K562 (cell line): ENCODE results near the gene HDAC7. TPM values are rescaled to one million over a fixed set of nuclear protein-coding genes. Genes with fewer than 3 reads are reported as not detected.
A peak's percentile ranks its signal among the peaks of the same experiment; 100 is the strongest.

Experiments used
- ARID1B ChIP-seq: fragments of 450-650 bp; IDR thresholded peaks from 2 replicates; pipeline ENCODE4 v1.6.1; 2016; ENCODE audit warnings: antibody characterized with exemption, mild to moderate bottlenecking, inconsistent platforms
- CBFB ChIP-seq: sonication (generic); formaldehyde crosslinking; IDR thresholded peaks from 2 replicates; pipeline ENCODE4 v1.4.0; 2020; ENCODE audit warnings: mild to moderate bottlenecking, missing genetic modification reagents
- FOSL1 ChIP-seq: fragments of 200-800 bp; sonication (Bioruptor generic); conservative IDR thresholded peaks from 2 replicates; pipeline ENCODE4 v1.6.1; 2016; ENCODE audit warnings: missing genetic modification characterization, missing compliant biosample characterization
- RFX1 ChIP-seq: fragments of 450-650 bp; IDR thresholded peaks from 2 replicates; pipeline ENCODE4 v1.6.1; 2016; ENCODE audit warnings: mild to moderate bottlenecking, moderate library complexity
- TCF7L2 ChIP-seq: fragments of 150-350 bp; IDR thresholded peaks from 2 replicates; pipeline ENCODE4 v1.6.1; 2016; ENCODE audit warnings: low read depth, mild to moderate bottlenecking, low read length, moderate library complexity
- ZNF134 ChIP-seq: fragments of 250-450 bp; sonication (Bioruptor Pico); conservative IDR thresholded peaks from 2 replicates; pipeline ENCODE4 v1.4.0; 2020
- polyA plus RNA-seq, 8 experiments: library from polyadenylated mRNA; depleted of rRNA in 4 of 8; stranded (reverse) in 5 of 8; unstranded in 3 of 8; fragments of >200 nt; fragmentation: Nextera tagmentation in 2 of 8; fragmentation: Illumina TruSeq in 1 of 8; extraction: Ambion mirVana in 2 of 8; extraction: Trizol in 1 of 8; gene quantifications; 2 replicates each; pipeline versions ENCODE4 v1.2.1 to v1.2.3, GENCODE V29; 2011 to 2014; ENCODE audit warnings: inconsistent platforms in 1 of 8, missing spikeins in 1 of 8
- total RNA-seq, 7 experiments: library from RNA; depleted of rRNA in 6 of 7; stranded (reverse); fragments of >200 nt in 6 of 7; fragmentation: Illumina TruSeq in 2 of 7; extraction: Trizol in 2 of 7; gene quantifications; 2 replicates each; pipeline versions ENCODE4 v1.2.1 to v1.2.3, GENCODE V29; 2011 to 2021; ENCODE audit warnings: low replicate concordance in 1 of 7
- TF ChIP-seq, protein P1 (sequence below), 2 experiments: fragments of 450-650 bp in 1 of 2; IDR thresholded peaks; 2 replicates each; pipeline ENCODE4 v1.6.1; 2011 to 2017; ENCODE audit warnings: low read depth in 2 of 2, antibody characterized with exemption in 1 of 2, borderline replicate concordance in 1 of 2, low read length in 1 of 2, mild to moderate bottlenecking in 1 of 2, mixed read lengths in 1 of 2; ENCODE audit not compliant: control insufficient read depth in 1 of 2
- TF ChIP-seq, protein P2 (sequence below): fragments of 250-450 bp; sonication (Bioruptor Pico); IDR thresholded peaks from 2 replicates; pipeline ENCODE4 v1.8.0; 2021; ENCODE audit warnings: moderate library complexity, mild to moderate bottlenecking, inconsistent platforms
- TF ChIP-seq, protein P3 (sequence below): fragments of 200-800 bp; sonication (Bioruptor generic); IDR thresholded peaks from 2 replicates; pipeline ENCODE4 v1.6.1; 2016; ENCODE audit warnings: missing genetic modification characterization, missing compliant biosample characterization
- TF ChIP-seq, protein P4 (sequence below): fragments of 450-650 bp; IDR thresholded peaks from 2 replicates; pipeline ENCODE4 v1.6.1; 2017; ENCODE audit warnings: antibody characterized with exemption
- TF ChIP-seq, protein P5 (sequence below), 2 experiments: IDR thresholded peaks; 2 replicates each; pipeline ENCODE4 v1.6.1; 2012; ENCODE audit warnings: improper control_type of control experiment in 2 of 2, low read depth in 2 of 2, low read length in 2 of 2, borderline replicate concordance in 1 of 2

Gene HDAC7
- total and polyA plus RNA-seq, 9 of the 15 experiments (the other 6 are each of a cell fraction or from before 2014, with no cell fraction given): 2.5 to 129 (median 31.1) TPM

DNA sequence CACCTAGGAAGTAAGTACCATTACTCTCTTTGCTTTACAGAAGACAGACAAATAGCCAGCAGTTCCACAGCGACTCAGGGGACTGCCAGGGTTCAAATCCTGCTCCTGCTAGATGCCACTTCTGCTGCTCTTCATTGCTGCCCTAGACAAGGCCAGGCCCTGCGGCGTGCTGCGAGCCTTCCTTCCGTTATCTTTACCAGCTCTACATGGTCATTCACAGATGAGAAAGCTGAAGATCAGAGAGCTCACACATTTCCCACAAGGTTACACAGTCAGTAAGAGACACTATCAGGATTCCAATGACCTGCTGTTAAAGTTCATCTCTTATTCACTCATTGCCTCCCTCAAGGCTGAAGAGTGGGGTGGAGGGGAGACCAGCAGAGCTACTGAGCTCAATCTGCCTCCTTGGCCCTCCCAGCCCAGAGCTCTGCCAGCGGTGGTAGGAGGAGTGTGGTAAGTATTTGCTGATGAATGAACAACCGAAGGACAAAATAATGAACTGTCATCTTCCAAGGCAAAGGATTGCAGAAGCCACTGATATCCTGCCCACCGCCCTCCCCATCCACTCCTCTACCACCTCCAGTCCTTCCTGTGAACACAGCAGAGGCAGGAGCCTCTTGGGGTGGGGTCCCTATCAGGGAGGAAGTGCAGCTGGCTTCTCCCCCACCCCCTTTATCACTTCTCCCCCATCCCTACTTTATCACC lies 14.6 kb upstream of the HDAC7 start (continued):
- TF ChIP-seq, protein P1, sequence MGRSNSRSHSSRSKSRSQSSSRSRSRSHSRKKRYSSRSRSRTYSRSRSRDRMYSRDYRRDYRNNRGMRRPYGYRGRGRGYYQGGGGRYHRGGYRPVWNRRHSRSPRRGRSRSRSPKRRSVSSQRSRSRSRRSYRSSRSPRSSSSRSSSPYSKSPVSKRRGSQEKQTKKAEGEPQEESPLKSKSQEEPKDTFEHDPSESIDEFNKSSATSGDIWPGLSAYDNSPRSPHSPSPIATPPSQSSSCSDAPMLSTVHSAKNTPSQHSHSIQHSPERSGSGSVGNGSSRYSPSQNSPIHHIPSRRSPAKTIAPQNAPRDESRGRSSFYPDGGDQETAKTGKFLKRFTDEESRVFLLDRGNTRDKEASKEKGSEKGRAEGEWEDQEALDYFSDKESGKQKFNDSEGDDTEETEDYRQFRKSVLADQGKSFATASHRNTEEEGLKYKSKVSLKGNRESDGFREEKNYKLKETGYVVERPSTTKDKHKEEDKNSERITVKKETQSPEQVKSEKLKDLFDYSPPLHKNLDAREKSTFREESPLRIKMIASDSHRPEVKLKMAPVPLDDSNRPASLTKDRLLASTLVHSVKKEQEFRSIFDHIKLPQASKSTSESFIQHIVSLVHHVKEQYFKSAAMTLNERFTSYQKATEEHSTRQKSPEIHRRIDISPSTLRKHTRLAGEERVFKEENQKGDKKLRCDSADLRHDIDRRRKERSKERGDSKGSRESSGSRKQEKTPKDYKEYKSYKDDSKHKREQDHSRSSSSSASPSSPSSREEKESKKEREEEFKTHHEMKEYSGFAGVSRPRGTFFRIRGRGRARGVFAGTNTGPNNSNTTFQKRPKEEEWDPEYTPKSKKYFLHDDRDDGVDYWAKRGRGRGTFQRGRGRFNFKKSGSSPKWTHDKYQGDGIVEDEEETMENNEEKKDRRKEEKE (IDR thresholded peaks at IDR 0.05; ENCODE audit: borderline replicate concordance in 1 of 2, control insufficient read depth in 1 of 2, low read depth in 2 of 2, low read length in 1 of 2): no peak
- TF ChIP-seq, protein P2, sequence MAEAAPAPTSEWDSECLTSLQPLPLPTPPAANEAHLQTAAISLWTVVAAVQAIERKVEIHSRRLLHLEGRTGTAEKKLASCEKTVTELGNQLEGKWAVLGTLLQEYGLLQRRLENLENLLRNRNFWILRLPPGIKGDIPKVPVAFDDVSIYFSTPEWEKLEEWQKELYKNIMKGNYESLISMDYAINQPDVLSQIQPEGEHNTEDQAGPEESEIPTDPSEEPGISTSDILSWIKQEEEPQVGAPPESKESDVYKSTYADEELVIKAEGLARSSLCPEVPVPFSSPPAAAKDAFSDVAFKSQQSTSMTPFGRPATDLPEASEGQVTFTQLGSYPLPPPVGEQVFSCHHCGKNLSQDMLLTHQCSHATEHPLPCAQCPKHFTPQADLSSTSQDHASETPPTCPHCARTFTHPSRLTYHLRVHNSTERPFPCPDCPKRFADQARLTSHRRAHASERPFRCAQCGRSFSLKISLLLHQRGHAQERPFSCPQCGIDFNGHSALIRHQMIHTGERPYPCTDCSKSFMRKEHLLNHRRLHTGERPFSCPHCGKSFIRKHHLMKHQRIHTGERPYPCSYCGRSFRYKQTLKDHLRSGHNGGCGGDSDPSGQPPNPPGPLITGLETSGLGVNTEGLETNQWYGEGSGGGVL (CRISPR knock-in tag): no peak
- TF ChIP-seq, protein P3, sequence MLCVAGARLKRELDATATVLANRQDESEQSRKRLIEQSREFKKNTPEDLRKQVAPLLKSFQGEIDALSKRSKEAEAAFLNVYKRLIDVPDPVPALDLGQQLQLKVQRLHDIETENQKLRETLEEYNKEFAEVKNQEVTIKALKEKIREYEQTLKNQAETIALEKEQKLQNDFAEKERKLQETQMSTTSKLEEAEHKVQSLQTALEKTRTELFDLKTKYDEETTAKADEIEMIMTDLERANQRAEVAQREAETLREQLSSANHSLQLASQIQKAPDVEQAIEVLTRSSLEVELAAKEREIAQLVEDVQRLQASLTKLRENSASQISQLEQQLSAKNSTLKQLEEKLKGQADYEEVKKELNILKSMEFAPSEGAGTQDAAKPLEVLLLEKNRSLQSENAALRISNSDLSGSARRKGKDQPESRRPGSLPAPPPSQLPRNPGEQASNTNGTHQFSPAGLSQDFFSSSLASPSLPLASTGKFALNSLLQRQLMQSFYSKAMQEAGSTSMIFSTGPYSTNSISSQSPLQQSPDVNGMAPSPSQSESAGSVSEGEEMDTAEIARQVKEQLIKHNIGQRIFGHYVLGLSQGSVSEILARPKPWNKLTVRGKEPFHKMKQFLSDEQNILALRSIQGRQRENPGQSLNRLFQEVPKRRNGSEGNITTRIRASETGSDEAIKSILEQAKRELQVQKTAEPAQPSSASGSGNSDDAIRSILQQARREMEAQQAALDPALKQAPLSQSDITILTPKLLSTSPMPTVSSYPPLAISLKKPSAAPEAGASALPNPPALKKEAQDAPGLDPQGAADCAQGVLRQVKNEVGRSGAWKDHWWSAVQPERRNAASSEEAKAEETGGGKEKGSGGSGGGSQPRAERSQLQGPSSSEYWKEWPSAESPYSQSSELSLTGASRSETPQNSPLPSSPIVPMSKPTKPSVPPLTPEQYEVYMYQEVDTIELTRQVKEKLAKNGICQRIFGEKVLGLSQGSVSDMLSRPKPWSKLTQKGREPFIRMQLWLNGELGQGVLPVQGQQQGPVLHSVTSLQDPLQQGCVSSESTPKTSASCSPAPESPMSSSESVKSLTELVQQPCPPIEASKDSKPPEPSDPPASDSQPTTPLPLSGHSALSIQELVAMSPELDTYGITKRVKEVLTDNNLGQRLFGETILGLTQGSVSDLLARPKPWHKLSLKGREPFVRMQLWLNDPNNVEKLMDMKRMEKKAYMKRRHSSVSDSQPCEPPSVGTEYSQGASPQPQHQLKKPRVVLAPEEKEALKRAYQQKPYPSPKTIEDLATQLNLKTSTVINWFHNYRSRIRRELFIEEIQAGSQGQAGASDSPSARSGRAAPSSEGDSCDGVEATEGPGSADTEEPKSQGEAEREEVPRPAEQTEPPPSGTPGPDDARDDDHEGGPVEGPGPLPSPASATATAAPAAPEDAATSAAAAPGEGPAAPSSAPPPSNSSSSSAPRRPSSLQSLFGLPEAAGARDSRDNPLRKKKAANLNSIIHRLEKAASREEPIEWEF (CRISPR knock-in tag): no peak
- TF ChIP-seq, protein P4, sequence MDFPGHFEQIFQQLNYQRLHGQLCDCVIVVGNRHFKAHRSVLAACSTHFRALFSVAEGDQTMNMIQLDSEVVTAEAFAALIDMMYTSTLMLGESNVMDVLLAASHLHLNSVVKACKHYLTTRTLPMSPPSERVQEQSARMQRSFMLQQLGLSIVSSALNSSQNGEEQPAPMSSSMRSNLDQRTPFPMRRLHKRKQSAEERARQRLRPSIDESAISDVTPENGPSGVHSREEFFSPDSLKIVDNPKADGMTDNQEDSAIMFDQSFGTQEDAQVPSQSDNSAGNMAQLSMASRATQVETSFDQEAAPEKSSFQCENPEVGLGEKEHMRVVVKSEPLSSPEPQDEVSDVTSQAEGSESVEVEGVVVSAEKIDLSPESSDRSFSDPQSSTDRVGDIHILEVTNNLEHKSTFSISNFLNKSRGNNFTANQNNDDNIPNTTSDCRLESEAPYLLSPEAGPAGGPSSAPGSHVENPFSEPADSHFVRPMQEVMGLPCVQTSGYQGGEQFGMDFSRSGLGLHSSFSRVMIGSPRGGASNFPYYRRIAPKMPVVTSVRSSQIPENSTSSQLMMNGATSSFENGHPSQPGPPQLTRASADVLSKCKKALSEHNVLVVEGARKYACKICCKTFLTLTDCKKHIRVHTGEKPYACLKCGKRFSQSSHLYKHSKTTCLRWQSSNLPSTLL: no peak
- TF ChIP-seq ZNF134 (CRISPR knock-in tag): no peak
- TF ChIP-seq CBFB: no peak
- no peak for TF ChIP-seq RFX1
- TF ChIP-seq, protein P5, sequence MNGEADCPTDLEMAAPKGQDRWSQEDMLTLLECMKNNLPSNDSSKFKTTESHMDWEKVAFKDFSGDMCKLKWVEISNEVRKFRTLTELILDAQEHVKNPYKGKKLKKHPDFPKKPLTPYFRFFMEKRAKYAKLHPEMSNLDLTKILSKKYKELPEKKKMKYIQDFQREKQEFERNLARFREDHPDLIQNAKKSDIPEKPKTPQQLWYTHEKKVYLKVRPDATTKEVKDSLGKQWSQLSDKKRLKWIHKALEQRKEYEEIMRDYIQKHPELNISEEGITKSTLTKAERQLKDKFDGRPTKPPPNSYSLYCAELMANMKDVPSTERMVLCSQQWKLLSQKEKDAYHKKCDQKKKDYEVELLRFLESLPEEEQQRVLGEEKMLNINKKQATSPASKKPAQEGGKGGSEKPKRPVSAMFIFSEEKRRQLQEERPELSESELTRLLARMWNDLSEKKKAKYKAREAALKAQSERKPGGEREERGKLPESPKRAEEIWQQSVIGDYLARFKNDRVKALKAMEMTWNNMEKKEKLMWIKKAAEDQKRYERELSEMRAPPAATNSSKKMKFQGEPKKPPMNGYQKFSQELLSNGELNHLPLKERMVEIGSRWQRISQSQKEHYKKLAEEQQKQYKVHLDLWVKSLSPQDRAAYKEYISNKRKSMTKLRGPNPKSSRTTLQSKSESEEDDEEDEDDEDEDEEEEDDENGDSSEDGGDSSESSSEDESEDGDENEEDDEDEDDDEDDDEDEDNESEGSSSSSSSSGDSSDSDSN (IDR thresholded peaks at IDR 0.05; ENCODE audit: borderline replicate concordance in 1 of 2, low read depth in 2 of 2, low read length in 2 of 2): 0 out of 4 replicates have a peak, but pooled peaks of 1 of the 2 experiments have one; percentile 18
- TF ChIP-seq TCF7L2: no peak
- peak; percentile 68; the same call in 1 of the 2 replicates for TF ChIP-seq ARID1B
- TF ChIP-seq FOSL1 (tag): no peak
